ENCODE results near the gene CREBRF.
"Not testable (repeated sequence)": the region's sequence is repeated elsewhere in the genome, so short reads cannot be mapped to it uniquely, and the experiment has no call there.

The CREBRF gene

GRCh38 chr5:173055722-173055982 lies 500 bp upstream of the CREBRF start:
- Histone ChIP-seq H3K27ac (ENCODE audit: low read depth, low read length) (no peak overlapping the region), H3K36me3 (ENCODE audit: insufficient read depth, low read length) (no peaks in the 10 kb centered on the region), H3K4me1 (ENCODE audit: insufficient read depth, low read length) (peaks cover 9% of the 10 kb centered on the region), H3K27me3 (ENCODE audit: insufficient read depth, low read length) (no peaks in the 10 kb centered on the region; the same call in 1 of the 2 replicates), H3K4me3 (ENCODE audit: low read length) (peak overlapping the region; percentile 77), H3K9me3 (ENCODE audit: insufficient read depth, low read depth, low read length) (no peaks in the 10 kb centered on the region), H3K9ac (ENCODE audit: low read depth, low read length) (0 out of 2 replicates have a peak overlapping the region, but pooled peaks have one; percentile 46)
- 4% methylated on average over 11 of the region's 11 CpGs for WGBS

DNA sequence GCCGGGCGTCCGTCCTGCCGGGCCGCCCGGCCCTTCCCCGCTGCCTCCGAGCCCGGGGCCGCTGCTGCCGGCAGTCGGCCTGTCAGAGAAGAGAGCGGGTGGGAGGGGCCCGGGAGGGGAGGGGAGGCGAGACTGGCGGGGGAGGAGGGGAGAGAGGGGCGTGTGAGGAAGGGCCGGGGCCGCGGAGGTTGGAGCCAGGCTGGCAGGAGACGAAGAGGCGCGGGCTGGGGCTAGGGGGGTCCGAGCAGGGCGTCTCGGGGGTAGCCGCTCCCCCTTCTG lies 570 bp downstream of the CREBRF start:
- H3K9me3 ChIP-seq (ENCODE audit: insufficient read depth, low read depth, low read length), result no peaks in the 10 kb centered on the region
- no peak overlapping the region for H3K9ac ChIP-seq (ENCODE audit: low read depth, low read length)

GRCh38 chr5:173057062-173057924 lies 1.1 kb downstream of the CREBRF start:
- H3K9me3 ChIP-seq (ENCODE audit: insufficient read depth, low read depth, low read length), result no peaks in the 10 kb centered on the region
- no peaks in the 10 kb centered on the region for H3K36me3 ChIP-seq (ENCODE audit: insufficient read depth, low read length)
- H3K27ac ChIP-seq (ENCODE audit: low read depth, low read length), result peak overlapping the region; percentile 84
- H3K9ac ChIP-seq (ENCODE audit: low read depth, low read length), result peak overlapping the region; percentile 74
- H3K4me3 ChIP-seq (ENCODE audit: low read length), result peak overlapping the region; percentile 77
- under 1% methylated on average over 38 of the region's 38 CpGs for WGBS
- H3K27me3 ChIP-seq (ENCODE audit: insufficient read depth, low read length), result no peaks in the 10 kb centered on the region
- H3K4me1 ChIP-seq (ENCODE audit: insufficient read depth, low read length), result peaks cover 9% of the 10 kb centered on the region

More for the DNA sequence above, 570 bp downstream of the CREBRF start:
- peak overlapping the region; percentile 77 for H3K4me3 ChIP-seq (ENCODE audit: low read length)
- under 1% methylated on average over 27 of the region's 27 CpGs for WGBS
- no peaks in the 10 kb centered on the region for H3K36me3 ChIP-seq (ENCODE audit: insufficient read depth, low read length)
- H3K4me1 ChIP-seq (ENCODE audit: insufficient read depth, low read length), result peaks cover 9% of the 10 kb centered on the region
- peak overlapping the region; percentile 73; the same call in 1 of the 2 replicates for H3K27ac ChIP-seq (ENCODE audit: low read depth, low read length)
- H3K27me3 ChIP-seq (ENCODE audit: insufficient read depth, low read length), result no peaks in the 10 kb centered on the region; the same call in 1 of the 2 replicates

DNA sequence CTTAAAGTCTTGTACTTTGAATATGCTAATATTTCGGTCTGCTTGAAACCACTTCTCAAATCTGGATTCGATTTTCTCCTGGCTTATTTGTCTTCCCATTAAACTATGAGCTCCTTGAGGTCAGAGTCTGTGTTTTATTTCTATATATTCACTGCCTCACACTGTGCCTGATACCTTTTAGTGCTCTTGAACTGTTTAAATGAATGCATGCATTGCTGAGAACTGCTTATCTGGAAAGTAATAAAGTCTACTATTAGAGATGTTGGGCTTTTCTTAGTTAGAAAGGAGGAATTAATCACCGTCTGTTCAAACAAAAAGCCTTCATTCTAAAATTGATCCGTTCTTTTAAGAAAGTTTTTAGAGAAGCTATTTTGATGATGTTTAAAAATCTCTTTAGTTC lies 6.0 kb downstream of the CREBRF start:
- H3K36me3 ChIP-seq (ENCODE audit: insufficient read depth, low read length), result no peaks in the 10 kb centered on the region

GRCh38 chr5:173065155-173065554 lies 9.0 kb downstream of the CREBRF start:
- Histone ChIP-seq H3K36me3 (ENCODE audit: insufficient read depth, low read length) (no peaks in the 10 kb centered on the region), H3K27ac (ENCODE audit: low read depth, low read length) (no peak overlapping the region), H3K4me1 (ENCODE audit: insufficient read depth, low read length) (no peaks in the 10 kb centered on the region), H3K4me3 (ENCODE audit: low read length) (no peak overlapping the region), H3K9ac (ENCODE audit: low read depth, low read length) (no peak overlapping the region), H3K9me3 (ENCODE audit: insufficient read depth, low read depth, low read length) (no peaks in the 10 kb centered on the region), H3K27me3 (ENCODE audit: insufficient read depth, low read length) (no peaks in the 10 kb centered on the region)

More for the DNA sequence above, 6.0 kb downstream of the CREBRF start:
- H3K4me3 ChIP-seq (ENCODE audit: low read length), result no peak overlapping the region
- H3K4me1 ChIP-seq (ENCODE audit: insufficient read depth, low read length), result peaks cover 5% of the 10 kb centered on the region
- H3K9me3 ChIP-seq (ENCODE audit: insufficient read depth, low read depth, low read length), result no peaks in the 10 kb centered on the region
- no peak overlapping the region for H3K9ac ChIP-seq (ENCODE audit: low read depth, low read length)
- no peak overlapping the region for H3K27ac ChIP-seq (ENCODE audit: low read depth, low read length)
- H3K27me3 ChIP-seq (ENCODE audit: insufficient read depth, low read length), result no peaks in the 10 kb centered on the region
- 96% methylated on average over 4 of the region's 4 CpGs for WGBS

DNA sequence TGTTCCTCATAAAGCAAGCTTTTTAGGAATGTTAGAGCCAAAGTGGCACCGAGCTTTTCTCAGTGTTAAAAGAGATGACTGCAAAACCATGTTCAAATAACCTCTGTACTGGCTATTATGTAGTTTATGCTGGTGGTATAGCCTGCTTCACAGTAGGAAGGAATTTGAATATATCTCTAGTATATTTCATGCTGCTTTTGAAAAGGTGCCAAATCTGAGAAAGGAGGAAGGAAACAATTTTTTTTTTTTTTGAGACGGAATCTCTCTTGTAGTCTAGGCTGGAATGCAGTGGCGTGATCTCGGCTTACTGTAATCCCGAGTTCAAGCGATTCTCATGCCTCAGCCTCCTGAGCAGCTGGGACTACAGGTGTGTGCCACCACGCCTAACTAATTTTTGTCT lies 13.5 kb downstream of the CREBRF start:
- Histone ChIP-seq H3K27ac (ENCODE audit: low read depth, low read length) (no peak overlapping the region), H3K9me3 (ENCODE audit: insufficient read depth, low read depth, low read length) (no peaks in the 10 kb centered on the region), H3K4me1 (ENCODE audit: insufficient read depth, low read length) (no peaks in the 10 kb centered on the region), H3K27me3 (ENCODE audit: insufficient read depth, low read length) (no peaks in the 10 kb centered on the region), H3K4me3 (ENCODE audit: low read length) (no peak overlapping the region), H3K36me3 (ENCODE audit: insufficient read depth, low read length) (no peaks in the 10 kb centered on the region), H3K9ac (ENCODE audit: low read depth, low read length) (no peak overlapping the region)
- WGBS, result 95% methylated on average over 7 of the region's 7 CpGs

DNA sequence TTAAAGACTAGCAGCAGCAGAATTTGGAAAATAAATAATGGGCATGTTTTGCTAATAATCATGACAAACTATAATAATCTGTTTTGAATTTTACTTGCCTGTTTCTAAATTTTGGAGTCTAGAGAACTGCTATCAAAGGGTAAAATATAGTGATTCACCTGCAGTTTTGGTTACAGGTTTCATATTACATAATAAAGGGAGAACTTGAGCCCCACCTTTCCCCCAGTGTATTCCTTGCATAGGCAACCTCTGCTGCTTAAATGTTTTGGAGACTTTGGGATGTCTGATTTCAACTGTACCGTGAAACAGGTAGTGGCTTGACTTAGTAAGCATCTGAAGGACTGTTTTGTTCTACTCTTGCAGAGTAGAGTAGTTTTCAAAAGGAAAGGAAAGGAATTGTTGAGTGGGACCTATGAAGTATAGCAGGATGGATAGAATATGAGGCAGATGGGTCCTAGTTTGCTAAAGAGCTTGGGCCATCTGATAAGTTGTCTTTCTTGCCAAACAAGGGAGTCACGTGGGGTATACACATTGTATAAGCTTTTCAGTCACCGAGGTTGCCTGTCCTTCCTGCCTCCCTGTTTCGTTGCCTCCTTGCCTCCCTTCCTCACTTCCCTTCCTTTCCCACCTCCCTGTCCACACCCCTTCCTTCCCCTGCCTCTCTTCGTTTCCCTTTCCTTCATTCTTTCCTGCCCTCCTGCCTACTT lies 19.1 kb downstream of the CREBRF start:
- no peaks in the 10 kb centered on the region for H3K36me3 ChIP-seq (ENCODE audit: insufficient read depth, low read length)
- H3K9me3 ChIP-seq (ENCODE audit: insufficient read depth, low read depth, low read length), result no peaks in the 10 kb centered on the region; the same call in 1 of the 2 replicates
- H3K4me3 ChIP-seq (ENCODE audit: low read length), result no peak overlapping the region
- H3K27ac ChIP-seq (ENCODE audit: low read depth, low read length), result no peak overlapping the region
- no peaks in the 10 kb centered on the region for H3K4me1 ChIP-seq (ENCODE audit: insufficient read depth, low read length)
- H3K27me3 ChIP-seq (ENCODE audit: insufficient read depth, low read length), result no peaks in the 10 kb centered on the region
- H3K9ac ChIP-seq (ENCODE audit: low read depth, low read length), result no peak overlapping the region
- 85% methylated on average over 5 of the region's 5 CpGs for WGBS

DNA sequence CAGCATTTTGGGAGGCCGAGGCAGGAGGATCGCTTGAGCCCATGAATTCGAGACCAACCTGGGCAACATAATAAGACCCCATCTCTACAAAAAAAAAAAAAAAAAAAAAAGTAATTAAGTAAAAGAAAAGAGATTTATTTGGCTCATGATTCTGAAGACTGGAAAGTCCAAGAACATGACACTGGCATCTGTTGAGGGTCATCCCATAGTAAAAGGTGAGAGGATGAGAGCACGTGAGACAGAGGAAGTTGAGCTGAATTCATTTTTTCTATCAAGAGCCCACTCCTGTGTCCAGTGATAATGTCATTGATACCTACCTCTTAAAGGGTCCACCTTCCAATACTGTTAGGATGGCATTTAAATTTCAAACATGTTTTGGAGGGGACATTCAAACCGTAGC lies 19.8 kb downstream of the CREBRF start:
- WGBS, result 96% methylated on average over 4 of the region's 5 CpGs
- H3K36me3 ChIP-seq (ENCODE audit: insufficient read depth, low read length), result no peaks in the 10 kb centered on the region
- no peaks in the 10 kb centered on the region for H3K4me1 ChIP-seq (ENCODE audit: insufficient read depth, low read length)
- no peak overlapping the region for H3K27ac ChIP-seq (ENCODE audit: low read depth, low read length)
- H3K4me3 ChIP-seq (ENCODE audit: low read length), result no peak overlapping the region
- H3K9me3 ChIP-seq (ENCODE audit: insufficient read depth, low read depth, low read length), result no peaks in the 10 kb centered on the region; the same call in 1 of the 2 replicates
- H3K27me3 ChIP-seq (ENCODE audit: insufficient read depth, low read length), result no peaks in the 10 kb centered on the region
- H3K9ac ChIP-seq (ENCODE audit: low read depth, low read length), result no peak overlapping the region

DNA sequence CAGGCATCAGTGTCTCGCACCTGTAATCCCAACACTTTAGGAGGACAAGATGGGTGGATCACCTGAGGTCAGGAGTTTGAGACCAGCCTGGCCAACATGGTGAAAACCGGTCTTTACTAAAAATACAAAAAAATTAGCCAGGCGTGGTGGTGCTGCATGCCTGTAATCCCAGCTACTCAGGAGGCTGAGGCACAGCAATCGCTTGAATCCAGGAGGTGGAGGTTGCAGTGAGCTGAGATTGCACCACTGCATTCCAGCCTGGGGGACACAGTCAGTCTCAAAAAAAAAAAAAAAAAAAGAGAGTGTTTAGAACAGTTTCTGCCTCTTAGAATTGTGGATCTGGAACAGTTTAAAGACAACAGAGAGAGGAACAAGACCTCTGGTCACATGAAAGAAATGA lies 20.3 kb downstream of the CREBRF start:
- 94% methylated on average over 4 of the region's 4 CpGs for WGBS
- not testable (repeated sequence) for H3K4me1 ChIP-seq (ENCODE audit: insufficient read depth, low read length); H3K27me3 ChIP-seq (ENCODE audit: insufficient read depth, low read length); H3K4me3 ChIP-seq (ENCODE audit: low read length); H3K9me3 ChIP-seq (ENCODE audit: insufficient read depth, low read depth, low read length); H3K36me3 ChIP-seq (ENCODE audit: insufficient read depth, low read length); H3K27ac ChIP-seq (ENCODE audit: low read depth, low read length); H3K9ac ChIP-seq (ENCODE audit: low read depth, low read length)

DNA sequence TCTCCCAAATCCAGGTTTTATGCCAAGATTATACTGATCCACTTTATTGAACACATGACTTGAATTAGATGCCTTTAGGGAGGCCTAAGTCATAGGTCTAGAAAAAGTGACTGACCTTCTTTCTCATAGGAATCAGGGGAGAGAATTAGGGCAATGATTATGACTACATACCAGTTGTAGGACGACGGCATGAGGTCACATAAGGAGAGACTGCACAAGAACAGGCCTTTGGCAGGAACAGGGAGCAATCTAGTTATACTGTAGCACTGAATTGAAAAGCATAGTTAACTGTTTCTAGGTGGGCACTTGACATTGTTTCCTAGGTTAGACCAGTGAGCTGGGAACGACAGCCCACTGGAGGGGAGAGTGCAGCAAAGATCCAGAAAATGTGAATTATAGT lies 22.7 kb downstream of the CREBRF start:
- H3K9ac ChIP-seq (ENCODE audit: low read depth, low read length), result no peak overlapping the region
- no peaks in the 10 kb centered on the region for H3K4me1 ChIP-seq (ENCODE audit: insufficient read depth, low read length)
- H3K4me3 ChIP-seq (ENCODE audit: low read length), result no peak overlapping the region
- no peaks in the 10 kb centered on the region for H3K36me3 ChIP-seq (ENCODE audit: insufficient read depth, low read length)
- no peaks in the 10 kb centered on the region for H3K27me3 ChIP-seq (ENCODE audit: insufficient read depth, low read length)
- 82% methylated on average over 3 of the region's 3 CpGs for WGBS
- no peaks in the 10 kb centered on the region; the same call in 1 of the 2 replicates for H3K9me3 ChIP-seq (ENCODE audit: insufficient read depth, low read depth, low read length)
- H3K27ac ChIP-seq (ENCODE audit: low read depth, low read length), result no peak overlapping the region

DNA sequence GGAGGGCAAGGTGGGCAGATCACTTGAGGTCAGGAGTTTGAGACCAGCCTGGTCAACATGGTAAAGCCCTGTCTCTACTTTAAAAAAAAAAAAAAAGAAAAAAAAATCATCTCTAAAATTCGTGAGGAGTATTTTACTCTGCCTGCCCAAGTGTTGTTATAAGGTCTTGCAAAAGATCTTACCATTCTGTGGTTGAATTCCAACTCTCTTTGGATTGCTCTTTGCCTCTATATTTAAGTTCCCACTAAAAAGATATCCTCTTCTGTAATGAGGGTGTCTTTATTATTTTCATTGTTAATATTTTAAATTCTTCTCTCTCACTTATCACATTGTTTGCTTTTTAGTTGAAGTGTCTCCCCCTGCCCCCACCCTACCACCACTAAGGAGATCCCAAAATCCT lies 33.4 kb downstream of the CREBRF start:
- H3K4me1 ChIP-seq (ENCODE audit: insufficient read depth, low read length), result peaks cover 3% of the 10 kb centered on the region; the same call in 1 of the 2 replicates
- no peak overlapping the region for H3K27ac ChIP-seq (ENCODE audit: low read depth, low read length)
- WGBS, result 80% methylated on average over 1 of the region's 1 CpG
- no peak overlapping the region for H3K4me3 ChIP-seq (ENCODE audit: low read length)
- no peaks in the 10 kb centered on the region for H3K36me3 ChIP-seq (ENCODE audit: insufficient read depth, low read length)
- H3K9me3 ChIP-seq (ENCODE audit: insufficient read depth, low read depth, low read length), result no peaks in the 10 kb centered on the region
- no peak overlapping the region for H3K9ac ChIP-seq (ENCODE audit: low read depth, low read length)
- H3K27me3 ChIP-seq (ENCODE audit: insufficient read depth, low read length), result no peaks in the 10 kb centered on the region

Measured in HUES64 (cell line).